Activated CD4-positive, alpha-beta T cell treated with anti-CD3 and anti-CD28 coated beads for 1 hour (primary cell): ENCODE results near the gene ARID2.

Experiments
- DNase-seq: peaks from one replicate; pipeline ENCODE4 v3.0.0-alpha.2; 2020

Gene ARID2

DNA sequence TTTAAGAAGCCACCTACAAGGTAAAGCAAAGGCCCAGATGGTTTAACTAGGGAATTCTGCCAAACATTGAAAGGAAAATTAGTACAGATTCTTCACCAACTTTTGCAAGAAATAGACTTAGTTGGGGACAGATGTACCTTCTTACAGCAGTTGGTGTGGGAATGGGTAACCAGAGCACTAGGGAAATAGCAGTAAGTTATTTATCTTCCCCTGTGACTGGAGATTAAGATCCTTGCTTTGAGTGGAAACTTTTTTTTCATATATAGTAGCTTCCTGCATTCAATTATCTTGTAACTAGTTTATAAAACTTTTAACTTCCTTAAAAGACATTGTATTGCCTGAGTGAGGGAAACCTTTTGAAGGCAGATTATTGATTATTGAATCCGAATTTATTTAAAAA, 44.2 kb downstream of the ARID2 start:
- no peak for DNase-seq

DNA sequence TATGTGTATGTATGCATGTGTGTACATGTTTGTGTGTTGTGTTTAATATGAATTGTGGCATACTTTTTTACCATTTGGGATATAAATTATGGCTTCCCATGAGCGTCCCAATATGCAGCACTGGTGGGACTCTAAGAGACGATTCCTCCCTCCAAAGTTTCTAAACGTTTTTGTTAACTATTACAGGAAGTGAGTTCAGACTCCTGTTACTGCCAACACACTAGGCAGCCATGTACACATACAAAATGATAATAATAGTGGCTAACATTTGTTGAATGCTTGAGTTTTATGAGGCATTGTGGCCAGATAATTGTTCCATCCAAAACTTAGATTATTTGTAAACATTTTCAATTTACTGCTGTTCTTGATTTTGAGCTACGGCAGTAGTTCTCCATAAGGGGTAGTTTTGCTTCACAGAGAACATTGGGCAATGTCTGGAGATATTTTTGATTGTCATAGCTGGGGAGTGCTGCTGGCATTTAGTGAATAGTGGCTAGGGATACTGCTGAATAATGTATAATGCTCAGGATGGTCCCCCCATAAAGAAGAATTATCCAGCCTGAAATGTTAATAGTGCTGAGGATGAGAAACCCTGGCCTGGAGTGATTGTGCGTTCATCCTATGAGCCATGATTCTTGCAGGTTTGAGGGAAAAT, 45.1 kb downstream of the ARID2 start:
- no peak for DNase-seq

DNA sequence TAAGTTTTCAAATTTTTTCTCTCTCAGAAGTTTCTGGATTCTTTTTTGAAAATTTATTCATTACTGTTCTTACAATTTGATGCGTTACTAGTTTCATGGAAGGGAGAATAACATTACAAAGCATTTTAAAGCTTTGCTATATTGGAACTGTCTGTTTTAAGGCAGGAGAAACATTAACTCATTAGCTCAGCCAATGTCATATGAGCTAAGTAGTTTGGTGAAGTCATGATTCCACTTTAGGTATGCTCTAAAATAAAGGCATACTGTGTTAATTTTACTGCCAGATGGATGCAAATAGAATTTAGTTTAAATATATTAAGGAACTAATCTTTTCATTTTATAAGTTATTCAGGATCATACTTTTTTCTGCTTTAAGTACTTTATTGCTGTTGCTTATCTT, 46.0 kb downstream of the ARID2 start:
- DNase-seq: no peak

DNA sequence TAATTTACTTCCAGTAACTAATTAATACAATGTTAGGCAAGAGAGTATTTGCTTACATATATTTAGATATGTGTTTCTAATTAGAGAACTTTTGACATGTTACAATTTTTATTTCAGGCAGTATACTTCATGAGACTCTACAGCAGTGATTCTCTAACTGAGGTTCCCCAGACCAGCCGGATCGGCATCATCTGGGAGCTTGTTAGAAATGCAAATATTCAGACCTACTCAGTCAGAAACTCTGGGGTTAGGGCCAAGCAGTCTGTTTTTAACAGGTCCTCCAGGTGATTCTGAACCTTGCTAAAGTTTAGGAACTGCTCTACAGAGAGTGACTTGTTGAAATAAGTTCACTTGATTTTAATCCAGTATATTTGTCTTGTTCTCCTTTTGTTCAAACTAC, 46.5 kb downstream of the ARID2 start:
- DNase-seq: no peak

DNA sequence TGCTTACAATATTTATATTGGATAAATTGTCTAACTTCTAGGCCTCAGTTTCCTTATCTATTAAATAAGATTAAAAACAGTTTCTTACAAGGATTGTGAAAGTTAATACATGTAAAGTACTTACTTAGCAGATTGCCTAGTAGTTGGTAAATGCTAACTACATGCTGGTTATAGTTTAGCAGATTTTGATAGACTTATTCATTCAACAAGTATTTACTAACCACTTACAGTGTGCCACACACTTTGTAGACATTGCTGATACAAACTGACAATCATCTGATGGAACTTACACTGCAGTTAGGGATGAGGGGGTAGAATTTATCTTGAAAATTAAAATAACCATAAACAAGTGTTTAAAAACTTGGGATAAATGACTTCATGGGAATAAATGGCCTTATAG, 50.4 kb downstream of the ARID2 start:
- no peak for DNase-seq

DNA sequence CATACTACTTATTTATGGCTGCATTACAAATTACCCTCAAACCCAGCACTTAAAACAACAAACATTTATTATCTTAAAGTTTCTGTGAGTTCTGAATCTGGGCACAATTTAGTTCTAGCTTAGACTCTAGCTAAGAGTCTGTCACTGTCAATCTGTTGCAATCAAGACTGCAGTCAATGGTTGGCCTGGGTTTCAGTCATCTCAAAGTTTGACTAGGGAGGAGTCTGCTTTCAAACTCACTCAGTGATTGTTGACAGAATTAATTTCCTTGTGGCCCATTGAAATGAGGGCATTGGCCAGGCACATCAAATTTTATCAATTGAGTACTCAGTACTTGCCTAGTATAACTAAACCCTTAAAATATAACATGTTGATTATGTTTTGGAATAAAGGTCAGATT, 51.6 kb downstream of the ARID2 start:
- DNase-seq: no peak

DNA sequence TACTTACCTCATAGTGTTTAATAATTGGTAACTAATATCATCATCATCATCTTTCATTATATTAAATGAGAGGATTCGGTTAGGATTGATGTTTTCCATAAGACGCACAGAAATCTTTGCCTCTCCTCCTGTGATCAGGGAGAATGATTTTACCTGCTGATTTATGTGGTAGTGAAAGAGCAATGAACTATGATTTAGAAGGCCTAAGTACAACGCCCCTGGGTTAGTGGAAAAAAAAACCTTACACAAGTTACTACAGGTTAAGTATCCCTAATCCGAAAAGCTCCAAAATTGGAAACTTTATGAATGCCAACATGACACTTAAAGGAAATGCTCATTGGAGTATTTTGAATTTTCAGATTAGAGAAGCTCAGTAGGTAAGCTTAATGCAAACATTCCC, 55.8 kb downstream of the ARID2 start:
- no peak for DNase-seq

DNA sequence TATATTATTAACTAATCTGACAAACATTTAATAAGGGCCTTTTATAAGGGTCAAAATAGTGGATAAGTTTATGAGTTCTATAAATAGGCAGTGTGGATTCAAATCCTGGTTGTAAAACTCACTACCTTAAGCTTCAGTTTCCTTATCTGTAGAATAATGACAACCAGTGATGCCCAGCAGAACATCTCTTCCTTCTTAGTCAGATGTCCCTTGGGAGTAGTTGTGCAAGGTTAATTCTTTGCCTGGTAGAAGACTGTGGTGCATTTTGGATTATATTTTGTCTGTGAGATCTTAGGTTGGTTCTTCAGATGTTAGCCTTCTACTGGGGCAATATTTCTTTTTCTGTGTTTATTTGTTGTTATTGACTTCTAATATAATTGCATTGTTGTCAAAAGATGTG, 59.5 kb downstream of the ARID2 start:
- DNase-seq: no peak

DNA sequence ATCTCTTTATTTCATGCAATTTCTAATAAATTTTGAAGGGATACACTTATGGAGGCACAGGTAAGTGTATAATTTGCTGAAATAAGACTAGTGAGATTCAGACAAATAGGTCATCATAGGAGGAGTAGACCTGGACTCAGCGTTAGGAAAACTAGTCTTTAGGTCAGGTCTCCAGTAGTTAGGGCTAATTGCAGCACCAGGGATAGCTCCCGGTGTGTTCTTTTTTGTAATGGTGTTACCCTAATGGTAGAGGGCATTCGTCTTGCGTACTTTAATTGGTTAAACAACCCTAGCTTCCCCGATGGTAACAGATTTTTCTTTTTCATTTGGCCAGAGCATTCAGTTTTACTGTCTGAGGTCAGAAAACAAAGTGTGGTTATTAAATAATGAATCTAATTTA, 64.9 kb downstream of the ARID2 start:
- DNase-seq: no peak

DNA sequence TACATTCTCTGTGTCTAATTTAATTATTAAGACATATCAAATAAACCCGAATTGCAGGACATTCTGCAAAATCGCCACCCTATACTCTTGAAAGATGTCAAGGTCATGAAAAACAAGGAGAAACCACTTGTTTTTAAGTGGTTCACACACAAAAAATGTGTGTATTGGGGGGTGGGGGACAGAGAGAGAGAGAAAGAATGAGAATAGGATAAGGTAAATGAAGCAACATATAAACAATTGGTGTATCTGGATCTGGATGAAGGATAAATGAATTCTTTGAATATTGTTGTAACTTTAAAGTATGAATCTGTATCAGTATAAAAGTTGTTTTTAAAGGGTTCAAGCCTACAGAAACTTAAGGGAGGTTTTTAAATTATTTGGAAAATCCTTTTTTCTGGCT, 72.1 kb downstream of the ARID2 start:
- DNase-seq: no peak

DNA sequence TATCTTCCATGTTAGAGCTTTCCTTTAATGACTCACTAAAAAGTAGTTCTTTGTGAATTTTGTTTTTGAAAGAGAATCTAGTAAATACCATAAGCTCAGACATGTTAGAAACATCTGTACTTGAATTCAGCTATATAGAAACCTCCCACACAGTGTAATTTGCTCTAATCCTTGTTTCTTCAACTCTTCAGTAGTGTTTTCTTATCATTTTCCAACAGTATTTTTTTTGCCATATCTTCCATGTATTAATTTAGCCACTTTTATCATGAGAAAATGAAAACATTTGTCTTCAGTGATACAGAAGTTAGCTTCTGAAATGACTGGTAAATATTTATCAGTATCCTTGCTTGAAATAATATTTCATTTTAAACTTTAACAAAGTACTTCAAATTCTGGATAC, 73.6 kb downstream of the ARID2 start:
- DNase-seq: no peak

DNA sequence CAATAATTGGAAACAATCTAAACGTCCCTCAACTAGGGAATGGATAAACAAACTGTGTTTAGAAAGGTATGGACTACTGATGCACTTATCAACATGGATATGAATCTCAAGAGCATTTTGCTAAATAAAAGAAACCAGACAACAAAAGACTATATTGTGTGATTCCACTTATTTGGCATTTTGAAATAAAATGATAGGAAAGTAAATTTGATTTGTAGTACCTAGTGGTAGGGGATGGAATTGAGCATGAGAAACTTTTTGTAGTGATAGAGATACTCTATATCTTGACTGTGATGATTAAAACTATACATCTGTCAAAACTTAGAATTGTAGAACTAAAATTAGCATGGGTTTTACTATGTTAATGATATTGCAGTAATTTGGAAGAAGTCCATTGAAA, 87.1 kb downstream of the ARID2 start:
- no peak for DNase-seq

DNA sequence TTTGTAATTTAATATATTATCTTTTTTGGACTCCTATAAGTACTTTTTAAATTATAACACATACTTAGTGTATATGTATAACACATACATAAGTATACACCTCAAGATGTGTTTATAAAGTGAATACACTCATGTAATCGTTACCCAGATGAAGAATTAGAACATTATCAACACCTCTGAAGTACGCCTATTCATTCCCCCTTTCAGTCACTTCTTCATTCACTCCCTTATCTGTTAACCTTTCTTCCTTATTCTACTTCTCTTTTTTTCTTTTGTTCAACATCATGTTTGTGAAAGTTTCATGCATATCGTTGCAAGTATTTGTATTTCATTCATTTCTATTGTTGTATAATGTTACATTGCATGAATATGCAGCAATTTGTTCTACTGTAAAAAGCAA, 98.5 kb downstream of the ARID2 start:
- no peak for DNase-seq

DNA sequence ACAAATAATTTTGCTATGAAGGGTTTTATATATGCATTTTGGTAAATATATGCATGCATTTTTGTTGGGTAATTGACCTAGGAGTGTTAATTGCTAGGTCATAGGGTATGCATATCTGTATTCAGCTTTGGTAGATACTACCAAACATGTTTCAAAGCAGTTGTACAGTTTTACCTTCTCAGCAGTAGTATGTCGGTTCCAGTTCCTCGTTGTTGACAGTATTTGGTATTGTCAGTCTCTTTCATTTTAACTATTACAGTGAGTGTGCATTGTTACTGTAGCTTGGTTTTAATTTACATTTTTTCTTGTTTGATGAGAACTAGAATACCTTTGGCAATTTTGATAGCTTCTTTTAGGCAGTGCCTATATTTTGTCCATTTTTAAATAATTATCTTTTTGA, 98.9 kb downstream of the ARID2 start:
- no peak for DNase-seq

DNA sequence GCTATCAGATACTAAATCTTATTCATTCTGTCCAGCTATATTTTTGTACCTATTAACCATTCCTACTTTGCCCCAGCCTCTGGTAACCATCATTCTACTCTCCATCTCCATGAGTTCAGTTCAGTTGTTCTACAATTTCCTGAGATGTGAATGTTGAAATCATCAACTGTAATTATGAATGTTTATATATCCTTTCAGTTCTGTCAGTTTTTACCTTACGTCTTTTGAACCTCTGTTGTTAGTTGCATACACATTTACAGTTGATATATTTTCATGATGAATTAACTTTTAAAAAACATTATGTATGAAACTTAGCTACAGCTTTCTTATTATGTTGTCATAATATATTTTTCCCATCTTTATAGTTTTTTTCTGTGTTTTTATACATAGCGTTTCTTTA, 102.1 kb downstream of the ARID2 start:
- DNase-seq: no peak

DNA sequence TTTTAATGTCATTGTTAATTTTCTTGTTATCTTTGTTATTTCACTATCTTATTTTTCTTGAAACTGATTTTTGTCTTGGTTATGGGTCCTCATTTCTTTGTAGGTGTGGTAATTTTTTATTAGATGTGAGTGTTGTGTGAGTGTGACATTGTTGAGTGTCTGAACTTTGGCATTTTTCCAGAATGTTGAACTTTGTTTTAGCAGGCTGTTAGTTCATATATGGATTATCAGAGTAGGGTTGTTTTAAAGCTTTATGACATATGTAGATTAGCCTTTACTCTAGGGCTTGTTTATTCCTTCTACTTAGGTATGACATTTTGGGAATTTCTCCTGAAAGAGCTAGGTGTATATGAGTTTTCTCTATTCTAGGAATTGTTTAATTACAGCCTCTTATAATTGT, 103.9 kb downstream of the ARID2 start:
- no peak for DNase-seq

DNA sequence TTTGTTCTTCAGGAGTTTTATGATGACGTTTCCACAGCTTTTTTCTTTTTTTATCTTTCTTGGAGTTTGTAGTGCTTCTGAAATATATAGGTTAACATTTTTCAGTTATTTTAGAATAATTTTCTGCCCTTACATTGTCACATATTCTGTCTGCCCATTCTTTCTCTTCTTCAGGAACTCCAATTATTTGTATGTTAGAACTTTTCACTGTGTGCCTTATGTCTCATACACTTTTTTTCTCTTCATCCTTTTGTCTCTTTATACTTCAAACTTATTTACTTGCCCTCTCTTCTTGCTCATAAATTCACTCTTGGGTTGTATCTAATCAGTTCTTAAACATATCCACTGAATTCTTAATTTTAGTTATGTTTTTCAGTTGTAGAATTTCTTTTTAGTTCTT, 105.3 kb downstream of the ARID2 start:
- no peak for DNase-seq

DNA sequence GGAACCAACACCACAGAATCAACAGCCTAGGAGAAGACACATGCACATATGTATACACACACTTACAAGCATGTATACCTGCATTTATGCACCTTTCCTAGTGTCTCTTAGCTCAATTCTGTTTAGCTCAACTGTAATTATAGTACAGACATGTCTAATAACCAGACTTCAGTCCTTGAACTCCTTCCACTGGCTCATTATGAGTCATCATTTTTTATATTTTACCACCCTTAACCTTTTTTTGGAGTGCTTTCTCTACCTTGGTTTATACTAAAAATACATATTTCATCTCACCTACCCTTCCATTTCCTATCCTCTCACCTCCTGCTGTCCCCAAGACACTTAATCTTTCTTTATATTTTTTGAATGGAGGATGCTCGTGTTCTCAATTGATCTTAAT, 110.4 kb downstream of the ARID2 start:
- no peak for DNase-seq

DNA sequence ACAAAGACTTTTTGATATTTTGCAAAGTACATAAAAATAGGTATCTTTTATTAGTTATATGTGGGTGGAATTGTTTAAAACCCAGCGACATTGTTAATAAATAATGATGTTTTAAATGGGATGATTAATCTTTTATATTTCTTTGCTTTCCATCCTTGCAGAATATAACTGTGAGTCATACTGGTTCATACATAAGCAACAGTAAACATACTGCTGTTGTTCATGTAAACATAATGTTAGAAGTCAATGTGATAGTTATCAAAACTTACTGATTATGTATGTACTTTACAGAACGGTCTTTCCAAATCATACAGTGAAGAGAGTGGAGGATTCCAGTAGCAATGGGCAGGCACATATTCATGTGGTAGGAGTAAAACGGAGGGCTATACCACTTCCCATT, 119.8 kb downstream of the ARID2 start:
- DNase-seq: no peak

DNA sequence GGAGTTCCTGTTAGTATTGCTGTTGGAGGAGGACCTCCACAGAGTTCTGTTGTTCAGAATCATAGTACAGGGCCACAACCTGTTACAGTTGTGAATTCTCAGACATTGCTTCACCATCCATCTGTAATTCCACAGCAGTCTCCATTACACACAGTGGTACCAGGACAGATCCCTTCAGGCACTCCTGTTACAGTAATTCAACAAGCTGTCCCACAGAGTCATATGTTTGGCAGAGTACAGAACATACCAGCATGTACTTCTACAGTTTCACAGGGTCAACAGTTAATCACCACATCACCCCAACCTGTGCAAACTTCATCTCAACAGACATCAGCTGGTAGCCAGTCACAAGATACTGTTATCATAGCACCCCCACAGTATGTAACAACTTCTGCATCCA, 120.8 kb downstream of the ARID2 start:
- DNase-seq: no peak

DNA sequence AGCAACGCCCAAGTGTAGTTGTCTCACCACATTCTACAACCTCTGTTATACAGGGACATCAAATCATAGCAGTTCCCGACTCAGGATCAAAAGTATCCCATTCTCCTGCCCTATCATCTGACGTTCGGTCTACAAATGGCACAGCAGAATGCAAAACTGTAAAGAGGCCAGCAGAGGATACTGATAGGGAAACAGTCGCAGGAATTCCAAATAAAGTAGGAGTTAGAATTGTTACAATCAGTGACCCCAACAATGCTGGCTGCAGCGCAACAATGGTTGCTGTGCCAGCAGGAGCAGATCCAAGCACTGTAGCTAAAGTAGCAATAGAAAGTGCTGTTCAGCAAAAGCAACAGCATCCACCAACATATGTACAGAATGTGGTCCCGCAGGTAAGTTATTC, 123.0 kb downstream of the ARID2 start:
- no peak for DNase-seq

DNA sequence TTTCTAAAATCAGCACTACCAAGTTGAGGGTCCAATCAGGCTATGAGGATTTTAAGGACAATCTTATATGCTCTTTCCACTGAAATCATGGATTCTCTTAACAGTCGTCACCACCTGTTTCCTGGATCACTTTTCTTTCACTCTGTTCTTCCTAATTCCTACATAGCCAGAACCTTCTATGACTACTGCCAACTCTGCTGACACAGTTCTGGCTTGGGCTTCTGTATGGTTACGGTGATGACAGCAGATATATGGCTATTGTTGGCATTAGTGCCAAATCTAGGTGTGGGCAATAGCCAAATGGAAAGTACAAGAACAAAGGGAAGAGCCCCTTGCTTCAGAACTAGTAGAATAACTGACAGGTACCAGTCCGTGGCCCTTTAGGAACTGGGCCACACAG, 124.0 kb downstream of the ARID2 start:
- no peak for DNase-seq

DNA sequence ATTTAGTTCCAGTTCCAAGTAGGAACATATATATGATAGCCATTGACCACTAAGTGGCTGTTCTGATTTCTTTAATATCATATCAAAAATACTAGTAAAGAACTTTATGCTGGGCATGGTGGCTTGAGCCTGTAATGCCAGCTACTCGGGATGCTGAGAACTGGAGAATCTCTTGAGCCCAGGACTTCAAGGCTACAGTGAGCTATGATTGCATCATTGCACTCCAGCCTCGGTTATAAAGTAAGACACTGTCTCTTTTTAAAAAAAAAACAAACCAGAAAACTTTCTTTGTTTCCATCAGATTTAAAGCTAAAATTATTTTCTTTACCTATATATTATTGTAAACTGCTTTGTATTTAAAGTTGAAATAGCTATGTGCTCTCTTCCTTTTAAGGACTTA, 133.8 kb downstream of the ARID2 start:
- no peak for DNase-seq

DNA sequence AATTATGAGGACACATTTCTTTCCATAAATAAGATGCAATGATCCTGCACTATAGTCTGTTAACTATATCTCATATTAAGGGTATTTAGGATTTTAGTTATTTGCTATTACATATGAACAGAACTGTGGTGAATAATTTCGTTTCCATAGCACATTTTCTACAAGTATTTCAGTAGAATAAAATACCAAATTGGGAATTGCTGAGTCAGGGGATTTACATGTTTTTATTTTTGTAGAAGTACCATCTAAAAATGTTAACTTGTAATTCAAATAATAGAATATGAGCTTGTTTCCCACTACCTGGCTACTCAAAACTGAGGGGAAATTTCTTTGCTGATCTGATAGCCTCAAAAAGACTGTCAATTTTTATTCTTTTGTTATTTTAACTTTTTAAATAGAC, 136.8 kb downstream of the ARID2 start:
- no peak for DNase-seq

DNA sequence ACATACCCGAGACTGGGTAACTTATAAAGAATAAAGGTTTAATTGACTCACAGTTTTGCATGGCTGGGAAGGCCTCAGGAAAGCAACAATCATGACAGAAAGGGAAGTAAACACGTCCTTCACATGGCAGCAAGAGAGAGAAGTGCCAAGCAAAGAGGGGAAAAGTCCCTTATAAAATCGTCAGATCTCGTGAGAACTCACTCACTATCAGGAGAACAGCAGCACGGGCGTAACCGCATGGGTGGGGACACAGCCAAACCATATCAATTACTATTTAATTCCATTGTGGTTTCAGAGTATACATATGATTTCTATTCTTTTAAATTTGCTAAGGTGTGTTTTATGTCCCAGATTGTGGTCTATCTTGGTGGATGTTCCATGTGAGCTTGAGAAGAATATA, 142.9 kb downstream of the ARID2 start:
- DNase-seq: no peak

DNA sequence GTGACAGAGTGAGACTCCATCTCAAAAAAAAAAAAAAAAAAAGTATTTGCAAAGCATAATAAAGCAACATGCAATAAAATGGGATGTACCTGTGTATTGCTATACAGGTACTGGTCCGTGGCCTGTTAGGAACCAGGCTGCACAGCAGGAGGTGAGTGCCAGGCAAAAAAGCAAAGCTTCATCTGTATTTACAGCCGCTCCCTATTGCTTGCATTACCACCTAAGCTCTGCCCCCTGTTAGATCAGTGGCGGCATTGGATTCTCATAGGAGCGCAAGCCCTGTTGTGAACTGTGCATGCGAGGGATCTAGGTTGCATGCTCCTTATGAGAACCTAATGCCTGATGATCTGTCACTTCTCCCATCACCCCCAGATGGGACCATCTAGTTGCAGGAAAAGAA, 147.6 kb downstream of the ARID2 start:
- DNase-seq: no peak
